Erythroblast (primary cell): ENCODE results near the gene AHNAK2.

ENCODE experiments used
- GATA1 ChIP-seq: IDR thresholded peaks from 2 replicates; pipeline ENCODE4 v1.6.1; 2011; ENCODE audit warnings: low read depth, mild to moderate bottlenecking, control low read depth, low read length, moderate library complexity
- POLR2A ChIP-seq: IDR thresholded peaks from 2 replicates; pipeline ENCODE4 v1.6.1; 2011; ENCODE audit warnings: mild to moderate bottlenecking, low read length

DNA sequence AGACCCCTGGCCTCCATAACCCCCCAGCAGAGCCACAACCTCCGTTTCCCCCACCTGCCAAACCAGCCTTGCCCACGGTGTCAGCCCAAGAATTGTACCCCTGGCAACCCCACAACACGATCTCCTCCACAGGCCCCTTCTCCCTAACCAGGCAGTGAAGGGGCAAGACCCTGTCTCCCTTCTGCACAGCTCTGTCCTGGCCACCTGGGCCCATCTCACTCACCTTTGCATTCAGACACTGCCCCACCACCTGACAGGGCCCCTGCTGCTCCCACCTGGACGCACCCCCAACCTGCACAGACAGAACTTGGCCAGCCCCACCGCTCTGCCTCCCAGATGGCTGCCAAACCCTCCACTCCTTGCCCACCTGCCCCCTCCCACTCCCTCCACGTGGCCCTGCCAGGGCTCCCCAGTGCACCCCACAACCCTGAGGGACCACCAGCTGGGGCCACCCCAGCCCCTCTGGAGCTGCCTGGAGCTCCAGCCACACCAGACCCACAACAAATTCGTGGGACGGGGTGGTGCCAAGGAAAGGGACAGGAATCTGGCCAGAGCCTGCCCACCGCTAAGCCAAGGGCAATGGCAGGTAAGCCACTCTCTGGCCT is 11.8 kb downstream of the AHNAK2 start:
- TF ChIP-seq POLR2A (no peak), GATA1 (no peak)
